Fibroblast of skin of back (primary cell): ENCODE results near the gene RETSAT.
"Not testable (repeated sequence)": the region's sequence is repeated elsewhere in the genome, so short reads cannot be mapped to it uniquely, and the experiment has no call there.

ENCODE experiments used
- DNase-seq: peaks from one replicate; pipeline ENCODE4 v3.0.0-alpha.2; 2013

RETSAT gene

DNA sequence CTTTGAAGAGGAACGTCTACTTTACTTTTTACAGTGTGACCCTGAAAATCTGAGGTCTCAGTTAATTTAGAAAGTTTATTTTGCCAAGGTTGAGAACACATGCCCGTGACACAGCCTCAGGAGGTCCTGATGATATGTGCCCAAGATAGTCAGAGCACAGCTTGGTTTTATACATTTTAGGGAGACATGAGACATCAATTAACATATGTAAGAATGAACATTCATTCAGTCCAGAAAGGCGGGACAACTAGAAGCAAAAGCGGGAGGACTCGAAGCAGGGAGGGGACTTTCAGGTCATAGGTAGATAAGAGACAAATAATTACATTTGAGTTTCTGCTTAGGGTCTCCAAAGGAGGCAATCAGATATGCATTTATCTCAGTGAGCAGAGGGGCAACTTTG lies 23.9 kb upstream of the RETSAT start:
- DNase-seq, result no peak

DNA sequence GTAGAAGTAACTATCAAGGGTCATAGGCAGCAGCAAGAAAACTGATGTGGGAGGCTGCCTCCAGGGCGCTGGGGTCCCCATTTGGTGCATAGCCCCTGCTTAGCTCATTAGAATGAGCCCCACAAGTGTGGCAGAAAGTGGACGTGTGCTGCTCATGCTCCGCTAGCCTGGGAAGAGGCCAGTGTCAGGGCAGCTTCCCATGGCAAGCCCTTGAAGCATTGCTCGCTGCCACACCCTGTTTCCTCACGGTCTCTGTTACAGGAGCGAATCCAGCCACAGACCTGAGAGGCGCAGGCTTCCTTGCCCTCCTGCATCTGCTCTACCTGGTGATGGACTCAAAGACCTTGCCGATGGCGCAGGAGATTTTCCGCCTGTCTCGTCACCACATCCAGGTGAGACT lies 22.8 kb upstream of the RETSAT start:
- DNase-seq, result no peak

DNA sequence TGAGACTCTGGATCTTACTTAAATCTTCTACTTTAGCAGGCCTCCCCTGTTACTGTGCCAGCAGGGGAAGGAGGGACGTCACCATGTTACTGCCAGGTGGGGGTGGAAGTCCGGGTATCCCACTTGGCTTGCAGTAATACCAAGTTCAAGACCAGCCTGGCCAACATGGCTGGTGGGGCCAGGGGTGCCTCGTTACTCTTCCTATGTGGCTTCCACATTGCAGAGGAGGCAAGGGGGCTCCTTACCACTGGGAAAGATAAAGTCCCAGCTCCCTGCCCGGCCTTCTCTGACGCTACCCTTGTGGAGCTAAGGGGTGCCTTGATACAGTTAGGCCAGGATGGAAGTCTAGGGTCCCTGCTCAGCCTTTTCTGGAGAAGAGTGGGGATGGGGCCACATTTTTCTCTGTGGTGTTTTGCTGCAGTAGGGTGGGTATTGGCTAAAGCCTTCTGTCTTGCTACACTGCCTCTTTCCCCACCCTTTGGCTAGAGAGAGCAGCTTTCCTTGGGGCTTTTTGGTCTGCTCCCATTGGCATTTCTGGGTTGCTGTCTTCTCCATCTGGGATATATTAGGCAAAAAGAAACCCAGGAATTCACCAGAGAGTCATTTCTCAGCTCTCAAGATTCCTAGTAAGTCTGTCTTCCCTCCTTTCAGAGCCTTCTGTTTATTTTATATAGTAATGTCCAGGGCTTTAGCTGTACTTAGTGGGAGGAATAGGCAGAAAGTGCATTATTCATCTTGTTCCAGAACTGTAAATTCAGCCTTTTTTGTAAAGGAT lies 22.1 kb upstream of the RETSAT start:
- peak; percentile 21 for DNase-seq

DNA sequence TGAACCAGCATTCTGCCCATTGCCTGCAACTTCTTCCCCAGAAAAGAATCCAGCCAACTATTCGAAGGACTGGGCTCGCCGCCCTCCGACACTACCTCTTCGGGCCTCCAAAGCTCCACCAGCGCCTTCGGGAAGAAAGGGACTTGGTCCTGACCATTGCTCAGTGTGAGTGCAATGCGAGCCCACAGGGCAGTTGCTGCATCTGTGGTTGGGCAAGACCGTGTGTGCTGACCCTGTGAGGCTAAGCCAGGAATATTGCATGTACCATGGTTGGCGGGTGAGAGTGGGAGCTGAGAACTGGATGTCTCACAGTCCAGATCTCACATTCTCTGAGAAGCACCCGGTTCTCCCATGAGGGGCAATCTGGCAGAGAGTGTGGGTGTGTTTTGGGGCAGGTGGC lies 16.7 kb upstream of the RETSAT start:
- DNase-seq, result no peak

DNA sequence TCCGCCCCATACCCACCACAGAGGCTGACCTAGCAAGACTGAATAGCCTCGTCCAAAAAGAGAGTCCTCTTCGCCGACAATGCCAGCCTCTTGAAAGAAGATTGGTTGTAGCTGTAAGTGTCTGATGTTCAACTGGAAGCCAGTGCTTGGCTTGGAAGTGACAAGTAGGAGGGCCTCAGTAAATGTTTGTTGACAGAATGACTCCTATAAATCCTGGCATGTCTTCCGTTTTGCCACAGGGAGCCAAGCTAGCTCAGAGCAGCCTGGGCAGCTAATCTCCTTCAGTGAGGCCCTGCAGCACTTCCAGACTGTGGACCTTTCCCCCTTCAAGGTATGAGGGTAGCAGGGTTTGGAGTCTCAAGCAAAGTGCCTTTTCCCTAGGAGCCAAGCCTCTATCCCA lies 15.2 kb upstream of the RETSAT start:
- peak; percentile 39 for DNase-seq

DNA sequence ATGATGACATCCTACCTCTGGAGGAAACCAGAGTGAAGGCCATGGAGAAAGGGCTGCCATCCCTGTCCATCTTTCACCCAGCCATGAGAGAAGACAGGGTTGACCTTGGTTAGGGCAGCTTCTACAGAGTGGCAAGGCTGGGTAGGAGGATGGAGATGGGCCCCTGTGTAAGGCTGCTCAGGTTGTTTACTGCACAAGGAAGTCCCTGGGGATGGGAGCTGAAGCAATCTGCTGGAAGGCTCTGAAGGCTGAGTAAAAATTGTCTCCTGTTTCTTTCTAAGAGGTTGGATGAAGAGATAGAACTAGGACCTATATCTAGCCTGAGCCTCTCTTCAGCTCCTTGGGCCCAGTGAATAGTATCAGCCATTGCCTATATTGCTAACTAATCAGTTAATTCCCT lies 14.6 kb upstream of the RETSAT start:
- no peak for DNase-seq

DNA sequence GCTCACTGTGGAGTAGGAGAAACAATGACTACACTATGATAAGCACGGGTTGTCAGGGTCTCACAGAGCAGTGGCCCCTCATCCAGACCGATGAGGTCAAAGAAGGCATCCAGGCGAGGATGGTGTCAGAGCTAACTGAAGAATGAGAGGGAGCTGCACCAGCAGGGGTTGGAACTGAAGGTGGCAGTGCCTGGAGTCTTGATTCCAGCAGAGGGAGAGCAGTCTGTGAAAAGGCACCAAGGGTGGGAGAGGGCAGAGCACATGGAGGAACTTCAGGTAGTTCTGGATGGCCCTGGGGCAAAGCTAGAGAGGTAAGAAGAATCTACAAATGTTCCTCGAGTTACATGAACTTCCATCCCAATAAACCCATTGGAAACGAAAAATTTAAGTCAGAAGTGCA lies 12.9 kb upstream of the RETSAT start:
- no peak for DNase-seq

DNA sequence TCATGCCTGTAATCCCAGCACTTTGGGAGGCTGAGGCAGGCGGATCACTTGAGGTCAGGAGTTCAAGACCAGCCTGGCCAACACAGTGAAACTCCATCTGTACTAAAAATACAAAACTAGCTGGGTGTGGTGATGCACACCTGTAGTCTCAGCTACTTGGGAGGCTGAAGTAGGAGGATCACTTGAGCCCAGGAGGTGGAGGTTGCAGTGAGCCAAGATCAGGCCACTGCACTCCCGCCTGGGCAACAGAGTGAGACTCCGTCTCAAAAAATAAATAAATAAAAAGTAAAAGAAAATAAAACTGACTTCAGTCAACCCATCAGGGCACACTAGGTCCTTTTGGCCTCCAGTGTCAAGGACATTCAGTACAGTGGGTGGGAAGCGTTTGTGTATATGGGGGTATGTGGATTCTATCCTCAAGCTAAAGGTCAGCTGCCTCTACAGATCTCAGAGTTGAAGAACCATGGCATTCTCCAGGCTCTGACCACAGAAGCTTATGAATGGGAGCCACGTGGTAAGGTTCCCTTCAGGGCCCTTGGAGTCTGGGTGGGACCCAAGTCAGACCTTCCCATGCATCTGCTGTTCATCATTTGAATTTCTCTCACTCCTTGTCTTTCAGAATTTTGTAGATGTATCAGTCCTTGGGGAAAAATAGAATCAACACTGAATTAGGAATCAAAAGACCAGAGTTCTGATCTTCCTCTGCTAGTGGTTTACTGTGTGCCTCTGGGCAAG lies 8.5 kb upstream of the RETSAT start:
- not testable (repeated sequence) for DNase-seq

GRCh38 chr2:85357736-85358135 lies 3.4 kb upstream of the RETSAT start:
- no peak for DNase-seq

DNA sequence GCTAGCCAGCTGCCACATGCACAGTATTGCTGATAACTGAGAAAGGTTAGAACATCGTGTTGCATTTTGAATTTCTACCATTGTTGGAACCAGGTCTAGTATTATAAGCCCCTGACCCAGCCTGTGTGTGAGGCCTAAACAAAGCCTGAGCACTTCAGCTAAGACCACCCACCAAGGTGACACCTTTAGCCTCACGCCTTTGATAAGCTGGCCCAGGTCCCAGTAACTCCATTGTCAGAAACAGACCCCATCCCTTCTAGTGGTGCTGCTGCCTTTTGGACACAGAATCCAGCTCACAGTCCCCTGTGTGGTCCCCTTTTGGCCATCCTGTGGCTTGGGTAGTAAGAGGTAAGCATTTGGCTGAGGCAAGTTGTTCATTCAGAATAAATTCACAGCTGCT lies 1.9 kb upstream of the RETSAT start:
- no peak for DNase-seq

DNA sequence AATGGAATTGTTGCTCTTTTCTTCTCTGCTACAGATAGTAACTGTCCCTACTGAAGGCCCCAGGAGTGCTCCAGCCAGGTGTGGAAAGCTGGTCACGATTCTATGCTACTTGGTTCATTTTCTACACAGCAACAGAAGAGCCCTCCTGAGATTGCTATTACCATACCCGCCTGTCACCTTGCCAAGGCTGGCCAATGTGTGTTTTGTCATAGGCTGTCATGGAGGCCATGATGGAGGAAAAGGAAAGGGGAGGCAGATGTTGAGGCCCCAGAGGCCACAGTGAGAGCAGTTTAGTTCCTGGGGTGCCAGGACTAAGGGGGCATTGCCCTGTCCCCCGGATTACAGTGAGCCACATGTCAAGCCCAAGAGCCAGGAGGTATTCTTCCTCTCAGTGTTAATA lies 1.2 kb upstream of the RETSAT start:
- DNase-seq, result no peak

GRCh38 chr2:85355073-85355410 lies 714 bp upstream of the RETSAT start:
- DNase-seq, result no peak

DNA sequence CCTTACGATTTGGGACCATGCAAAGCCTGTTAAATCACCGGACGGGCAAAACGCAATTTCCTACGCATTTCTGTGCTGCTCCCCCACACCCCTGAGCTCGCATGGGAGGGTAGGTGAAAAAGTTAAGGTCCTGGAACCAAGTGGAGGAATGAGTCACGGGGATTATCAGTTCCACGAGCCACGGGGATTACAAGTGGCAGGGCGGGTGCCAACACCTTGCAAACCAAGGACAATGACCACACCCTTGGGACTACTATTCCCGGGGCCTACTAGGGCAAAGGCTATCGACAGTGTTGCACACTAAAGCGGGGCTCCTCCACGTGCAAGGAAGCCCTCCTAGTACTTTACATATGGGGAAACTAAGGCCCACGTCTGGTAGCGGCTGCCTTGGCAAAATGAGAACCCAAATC lies 447 bp downstream of the RETSAT start:
- no peak for DNase-seq

DNA sequence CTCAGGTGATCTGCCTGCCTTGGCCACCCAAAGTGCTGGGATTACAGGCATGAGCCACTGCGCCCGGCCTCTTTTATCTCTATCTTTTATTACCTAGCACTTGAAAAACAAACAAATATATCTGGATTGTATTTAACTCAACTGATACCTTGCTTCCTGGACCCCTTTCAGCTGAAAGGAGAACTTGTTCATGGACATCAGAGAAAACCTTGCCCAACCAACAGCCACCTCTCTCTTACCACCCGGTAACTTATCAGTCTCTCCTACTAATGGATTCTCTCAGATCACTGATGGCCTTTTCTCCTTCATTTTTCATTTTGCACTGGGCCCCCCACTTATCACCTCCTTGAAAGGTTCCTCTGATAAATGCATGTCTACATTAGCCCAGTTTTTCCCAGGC lies 6.7 kb downstream of the RETSAT start:
- DNase-seq, result no peak

DNA sequence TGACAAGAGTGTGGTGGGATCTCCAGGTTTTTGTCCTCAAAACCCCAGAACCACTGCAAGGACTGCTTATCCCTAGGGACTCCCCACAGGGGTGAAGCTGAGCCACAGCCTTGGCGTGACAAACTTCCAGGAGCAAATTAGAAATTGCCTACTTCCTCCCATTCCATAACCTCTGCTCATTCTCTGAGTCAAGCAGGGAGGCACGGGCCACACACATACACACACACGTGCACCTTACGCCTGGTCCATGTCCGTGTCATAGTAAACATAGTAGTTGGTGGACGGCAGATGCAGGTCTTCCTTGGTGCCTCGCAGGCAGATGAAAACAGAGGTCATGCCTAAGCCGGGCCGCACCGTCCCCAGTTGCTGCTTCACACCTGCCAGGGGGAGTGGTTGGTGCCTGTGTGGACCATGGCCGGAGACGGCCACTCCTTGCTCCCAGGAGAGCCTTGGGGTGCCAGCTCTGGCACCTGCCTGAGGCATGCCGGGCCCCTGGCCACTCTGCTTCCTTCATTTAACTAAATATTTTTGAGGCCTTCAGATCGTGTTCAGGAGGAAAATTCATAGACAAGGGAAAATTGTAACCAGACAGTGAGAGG lies 9.9 kb downstream of the RETSAT start:
- no peak for DNase-seq

- DNase-seq, result not testable (repeated sequence)
These were observed 11.0 kb downstream of the RETSAT start for GRCh38 chr2:85343207-85343895.

DNA sequence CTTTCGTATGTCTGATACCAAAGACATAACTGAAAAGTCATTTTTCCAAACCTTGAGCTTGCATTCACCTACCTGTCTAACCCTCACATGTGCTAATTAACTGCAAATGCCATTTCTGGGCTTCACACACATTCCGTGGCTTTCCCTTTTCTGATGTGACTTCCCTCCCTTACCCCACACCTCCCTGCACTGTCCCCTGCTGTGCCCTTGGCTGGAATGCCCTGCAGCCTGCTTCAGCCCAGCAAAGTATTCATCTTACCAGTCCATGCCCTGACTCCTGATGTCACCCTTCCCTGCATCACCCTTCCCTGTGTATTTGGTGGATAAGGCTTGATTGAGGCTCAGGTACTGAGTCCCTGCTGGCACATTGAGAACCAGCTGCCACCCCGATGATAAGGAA lies 12.2 kb downstream of the RETSAT start:
- DNase-seq, result no peak

GRCh38 chr2:85341269-85342029 lies 12.9 kb downstream of the RETSAT start:
- no peak for DNase-seq

DNA sequence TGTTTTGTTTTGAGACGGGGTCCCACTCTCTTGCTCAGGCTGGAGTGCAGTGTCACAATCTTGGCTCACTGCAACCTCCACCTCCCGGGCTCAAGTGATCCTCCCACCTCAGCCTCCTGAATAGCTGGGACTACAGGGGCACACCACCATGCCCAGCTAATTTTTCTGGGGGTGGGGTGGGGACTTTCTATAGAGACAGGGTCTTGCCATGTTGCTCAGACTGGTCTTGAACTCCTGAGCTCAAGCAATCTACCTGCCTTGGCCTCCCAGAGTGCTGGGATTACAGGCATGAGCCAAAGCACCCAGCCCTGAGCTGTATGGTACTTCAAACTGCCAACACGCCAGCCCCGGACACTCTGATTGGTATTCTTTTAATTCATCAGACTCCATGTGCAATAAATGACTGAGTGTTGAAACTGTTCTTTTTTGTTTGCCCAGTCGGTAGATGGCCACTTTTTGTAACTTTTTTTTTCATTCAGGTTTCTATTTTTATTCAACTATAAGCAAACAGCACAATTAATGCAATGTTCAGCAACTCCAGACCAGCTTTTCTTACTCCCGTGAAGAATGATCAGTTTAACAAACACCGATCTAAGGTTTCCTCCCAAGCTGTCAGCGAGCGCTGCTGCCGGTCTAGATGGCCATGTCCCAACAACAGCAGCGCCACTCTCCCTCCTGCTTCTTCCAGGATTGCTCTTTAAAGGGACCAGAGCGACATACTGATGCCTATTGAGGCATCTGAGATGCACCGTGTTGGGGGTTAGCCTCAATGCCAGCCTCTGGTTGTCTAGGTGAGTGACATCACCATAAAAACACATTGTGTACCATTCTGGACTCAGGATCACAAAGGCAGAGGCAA lies 14.1 kb downstream of the RETSAT start:
- no peak for DNase-seq

DNA sequence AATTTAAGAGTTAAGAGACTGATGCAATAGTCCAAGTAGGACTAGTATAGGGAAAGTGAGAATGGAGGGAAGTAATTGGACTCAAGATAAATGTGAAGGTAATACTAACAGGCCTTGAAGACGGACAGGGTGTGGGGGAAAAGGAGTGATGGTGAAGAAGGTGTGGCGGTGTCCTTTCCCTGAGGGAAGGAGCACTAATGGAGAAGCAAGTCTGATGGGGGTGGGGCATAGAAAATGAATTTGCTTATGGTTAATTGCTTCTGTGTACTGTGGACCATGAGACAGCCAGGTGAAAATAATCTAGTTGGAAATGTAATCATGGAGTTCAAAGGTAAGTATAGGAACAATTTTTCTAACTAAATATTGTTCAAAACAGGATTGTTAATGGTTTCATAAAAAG lies 19.4 kb downstream of the RETSAT start:
- DNase-seq, result no peak

GRCh38 chr2:85333877-85334276 lies 20.5 kb downstream of the RETSAT start:
- DNase-seq, result not testable (repeated sequence)
